ENCODE data around the gene C11orf91. TPM values are rescaled to one million over a fixed set of nuclear protein-coding genes. Genes with fewer than 3 reads are reported as not detected.
A peak's percentile ranks its signal among the peaks of the same experiment; 100 is the strongest.
"Not testable (repeated sequence)": the region's sequence is repeated elsewhere in the genome, so short reads cannot be mapped to it uniquely, and the experiment has no call there.

Gene C11orf91, protein sequence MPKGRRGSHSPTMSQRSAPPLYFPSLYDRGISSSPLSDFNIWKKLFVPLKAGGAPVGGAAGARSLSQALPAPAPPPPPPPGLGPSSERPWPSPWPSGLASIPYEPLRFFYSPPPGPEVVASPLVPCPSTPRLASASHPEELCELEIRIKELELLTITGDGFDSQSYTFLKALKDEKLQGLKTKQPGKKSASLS
- not detected for total RNA-seq

DNA sequence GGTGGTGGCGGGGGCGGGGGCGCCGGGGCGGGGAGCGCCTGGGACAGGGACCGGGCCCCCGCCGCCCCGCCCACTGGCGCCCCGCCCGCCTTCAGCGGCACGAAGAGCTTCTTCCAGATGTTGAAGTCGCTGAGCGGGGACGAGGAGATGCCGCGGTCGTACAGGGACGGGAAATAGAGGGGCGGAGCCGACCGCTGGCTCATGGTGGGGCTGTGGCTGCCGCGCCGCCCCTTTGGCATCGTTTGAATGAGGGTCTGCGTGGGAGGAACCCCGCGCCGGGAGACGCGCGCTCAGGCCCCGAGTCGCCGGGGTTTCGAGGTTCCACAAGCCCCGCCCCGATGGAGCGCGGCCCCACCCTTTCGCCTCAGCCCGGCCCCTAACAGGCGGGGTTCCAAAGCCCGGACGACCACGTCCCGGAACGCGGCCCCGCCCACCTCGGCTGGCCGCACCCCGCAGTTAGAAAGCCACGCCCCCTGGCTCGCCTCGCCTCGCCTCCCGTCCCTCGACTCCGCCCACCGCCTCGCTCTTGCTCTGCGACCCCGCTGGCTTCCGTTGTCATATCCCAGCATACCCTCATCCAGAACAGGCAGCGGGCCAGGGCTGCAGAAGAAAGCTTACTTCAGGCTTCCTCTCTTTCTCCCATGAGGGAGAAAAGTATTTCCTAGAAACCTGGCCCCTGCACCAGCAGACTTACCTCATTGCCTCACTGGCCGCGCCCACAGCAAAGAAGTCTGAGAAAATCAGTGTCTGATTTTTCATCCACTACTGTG lies at the start of gene C11orf91:
C11orf91 (minus strand) TSS at position 325 of the 770 bp plus-strand sequence; CDS start at position 239, 86 bp downstream.
- DNase-seq (ENCODE audit: low read depth in 2 of 3, low spot score in 2 of 3): peak; percentile 85 to 94 (median 93)

DNA sequence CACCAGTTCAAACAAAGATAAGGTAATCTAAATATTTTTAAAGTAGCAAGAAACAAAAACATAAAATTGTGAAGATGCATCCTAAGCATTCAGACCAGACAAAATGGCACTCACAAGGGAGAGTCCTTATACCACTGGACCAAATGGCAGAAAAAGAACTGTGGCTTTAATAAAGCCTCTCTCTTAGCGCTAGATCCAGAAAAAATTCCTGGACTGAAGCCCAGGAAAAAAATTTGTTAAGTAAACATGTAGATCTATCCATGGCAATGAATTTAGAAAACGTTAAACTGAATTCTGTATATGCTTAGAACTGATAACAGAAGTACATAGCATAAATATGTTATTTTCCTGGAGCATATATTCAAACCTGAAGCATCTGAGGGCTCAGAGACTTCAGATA lies 47.4 kb upstream of the C11orf91 start:
- no peak for DNase-seq (ENCODE audit: low read depth in 2 of 3, low spot score in 2 of 3)

DNA sequence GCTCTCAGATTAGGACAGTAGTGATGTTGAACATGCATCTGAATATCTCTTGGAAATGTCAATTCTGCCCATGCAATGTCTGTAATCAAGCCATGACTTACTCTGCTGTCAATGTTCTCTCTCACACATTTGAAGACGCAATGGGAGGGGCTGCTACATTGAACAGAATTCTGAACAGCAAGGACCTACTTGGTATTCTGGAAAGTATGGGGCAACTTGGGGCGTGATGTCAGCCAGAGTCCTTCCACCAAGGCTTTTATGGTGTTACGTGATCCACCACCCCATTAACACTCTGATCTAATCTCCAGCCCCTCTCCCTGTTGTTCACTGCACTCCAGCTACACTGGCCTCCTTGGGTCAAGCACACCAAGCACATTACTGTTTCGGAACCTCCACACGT lies 42.7 kb upstream of the C11orf91 start:
- DNase-seq (ENCODE audit: low read depth in 2 of 3, low spot score in 2 of 3): no peak

DNA sequence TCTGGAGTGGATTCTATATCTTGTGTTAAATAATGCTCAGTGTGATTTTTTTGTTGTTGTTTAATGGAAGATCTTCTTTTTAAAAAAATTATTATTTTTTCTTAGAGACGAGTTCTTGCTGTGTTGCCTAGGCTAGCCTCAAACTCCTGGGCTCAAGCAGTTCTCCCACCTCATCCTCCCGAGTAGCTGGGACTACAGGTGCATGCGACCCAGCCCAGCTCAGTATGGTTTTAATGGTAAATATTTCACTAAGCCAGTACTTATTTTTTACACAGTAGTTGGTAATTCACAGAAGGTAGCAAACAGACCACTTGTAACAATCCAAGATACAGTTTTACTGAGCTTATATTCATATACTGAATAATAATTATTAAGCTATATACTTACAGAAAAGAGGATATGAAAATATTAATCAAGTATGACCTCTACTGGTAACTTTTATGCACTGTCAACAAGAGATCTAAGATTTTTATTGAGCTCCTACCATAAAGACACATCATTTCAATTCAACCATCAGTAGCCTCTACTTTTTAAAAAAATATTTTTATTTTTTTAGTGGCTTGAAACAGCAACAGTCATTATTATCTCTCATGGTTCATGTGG lies 41.7 kb upstream of the C11orf91 start:
- peak in 1 of 3 donors; percentile 66 for DNase-seq (ENCODE audit: low read depth in 2 of 3, low spot score in 2 of 3)

DNA sequence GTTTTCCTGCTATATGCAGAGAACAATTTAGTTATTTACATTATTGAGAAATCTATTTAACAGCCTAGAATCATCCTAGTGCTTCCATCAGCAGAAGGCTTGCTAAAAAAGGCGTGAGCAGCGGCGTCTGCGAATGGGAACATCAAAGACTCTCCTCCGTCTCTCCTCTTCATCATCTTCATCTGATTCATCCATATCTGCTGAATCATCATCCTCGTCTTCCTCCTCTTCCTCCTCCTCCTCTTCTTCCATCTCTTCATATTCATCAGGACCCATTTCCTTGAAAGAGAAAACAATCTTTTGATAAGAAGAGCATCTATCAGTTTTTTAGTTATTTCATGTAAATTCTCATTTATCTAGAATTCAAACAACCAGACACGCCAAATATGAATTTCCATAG lies 41.2 kb upstream of the C11orf91 start:
- DNase-seq (ENCODE audit: low read depth in 2 of 3, low spot score in 2 of 3): no peak

DNA sequence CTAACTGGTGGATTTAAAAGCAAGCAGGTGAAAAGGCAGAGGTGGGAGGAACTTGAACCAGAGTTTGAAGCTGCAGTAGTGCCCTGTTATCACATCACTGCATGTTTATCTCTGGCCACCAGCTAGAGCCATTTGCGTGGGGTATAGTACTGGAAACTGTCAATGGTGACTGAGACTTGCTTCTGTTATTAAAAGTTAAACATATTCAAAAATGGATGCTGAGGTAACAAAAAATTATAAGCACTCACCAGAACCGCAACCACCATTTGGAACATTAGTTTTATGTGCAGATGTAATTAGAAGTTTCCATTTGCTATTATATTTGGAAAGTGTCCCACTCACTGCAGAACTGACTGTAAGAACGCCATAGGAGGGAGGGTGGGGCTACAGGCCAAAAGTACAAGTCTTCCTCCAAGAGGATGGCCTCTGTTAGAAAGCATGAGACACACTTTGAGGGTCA lies 36.8 kb upstream of the C11orf91 start:
- peak in 1 of 3 donors; percentile 32 for DNase-seq (ENCODE audit: low read depth in 2 of 3, low spot score in 2 of 3)

DNA sequence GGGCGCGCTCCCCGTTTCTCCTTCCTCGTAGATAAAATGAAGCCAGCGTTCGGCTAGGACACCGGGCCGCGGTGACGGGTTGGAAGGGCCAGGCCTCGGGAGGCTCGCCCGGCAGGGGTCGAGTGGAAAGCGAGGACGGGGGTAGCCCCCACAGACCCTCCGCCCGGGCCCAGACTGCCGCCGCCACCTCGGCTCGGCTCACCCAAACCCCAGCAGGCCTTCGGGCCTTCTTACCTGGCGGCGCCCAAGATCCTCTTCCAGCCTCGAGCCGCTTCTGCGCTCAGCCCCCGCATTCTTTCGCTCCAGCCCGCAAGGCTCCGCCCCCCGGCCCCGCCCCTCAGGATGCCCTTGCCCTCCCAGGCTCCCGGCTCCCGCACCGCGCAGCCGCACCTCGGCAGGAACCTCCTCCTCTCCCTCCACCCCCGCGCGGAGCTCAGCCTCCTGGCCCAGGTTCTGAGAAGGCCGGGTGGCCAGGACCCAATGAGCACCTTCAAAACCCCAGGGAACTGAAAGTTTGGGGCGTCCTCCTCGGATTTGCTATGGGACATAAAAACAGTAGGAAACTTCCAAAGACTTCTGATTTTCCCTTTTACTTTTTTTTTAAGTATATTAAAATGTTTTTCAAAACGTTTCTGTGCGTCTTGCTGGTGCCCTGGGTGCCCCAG lies 35.7 kb upstream of the C11orf91 start, which contains the start of gene CD59:
CD59 (minus strand) TSS at position 276 of the 665 bp plus-strand sequence. CDS start 13,978 bp downstream, outside the sequence.
- peak; percentile 72 to 89 (median 87) for DNase-seq (ENCODE audit: low read depth in 2 of 3, low spot score in 2 of 3)

DNA sequence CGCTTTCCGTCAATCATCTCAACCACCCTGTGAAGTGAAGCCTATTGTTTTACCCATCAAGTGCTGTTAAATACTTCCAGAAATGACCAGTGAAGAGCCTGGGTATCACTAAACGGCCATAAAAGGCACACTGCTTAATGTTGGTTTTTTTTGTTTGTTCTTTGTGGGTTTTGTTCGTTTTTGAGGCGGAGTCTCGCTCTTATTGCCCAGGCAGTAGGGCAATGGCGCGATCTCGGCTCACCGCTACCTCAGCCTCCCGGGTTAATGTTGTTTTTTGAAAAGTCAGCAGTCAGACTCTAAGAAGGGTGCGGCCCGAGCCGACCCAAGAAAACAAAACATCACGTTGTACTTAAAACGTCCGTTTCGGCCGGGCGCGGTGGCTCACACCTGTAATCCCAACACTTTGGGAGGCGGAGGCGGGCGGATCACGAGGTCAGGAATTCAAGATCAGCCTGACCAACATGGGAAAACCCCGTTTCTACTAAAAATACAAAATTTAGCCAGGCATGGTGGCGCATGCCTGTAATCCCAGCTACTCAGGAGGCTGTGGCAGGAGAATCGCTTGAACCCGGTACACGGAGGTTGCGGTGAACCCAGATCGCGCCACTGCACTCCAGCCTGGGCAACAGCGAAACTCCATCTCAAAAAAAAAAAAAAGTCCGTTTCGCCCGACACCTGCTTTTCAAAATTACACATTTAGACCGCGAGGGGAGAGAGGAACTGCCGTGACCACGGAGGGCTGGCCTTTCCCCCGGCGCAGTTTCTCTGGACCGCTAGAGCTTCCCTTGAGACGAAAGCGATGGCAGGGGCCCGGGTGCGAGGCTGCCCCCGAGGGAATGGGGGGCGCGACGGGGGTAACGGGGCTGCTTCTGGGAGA lies 34.9 kb upstream of the C11orf91 start:
- peak; percentile 31 to 85 (median 68) for DNase-seq (ENCODE audit: low read depth in 2 of 3, low spot score in 2 of 3)

DNA sequence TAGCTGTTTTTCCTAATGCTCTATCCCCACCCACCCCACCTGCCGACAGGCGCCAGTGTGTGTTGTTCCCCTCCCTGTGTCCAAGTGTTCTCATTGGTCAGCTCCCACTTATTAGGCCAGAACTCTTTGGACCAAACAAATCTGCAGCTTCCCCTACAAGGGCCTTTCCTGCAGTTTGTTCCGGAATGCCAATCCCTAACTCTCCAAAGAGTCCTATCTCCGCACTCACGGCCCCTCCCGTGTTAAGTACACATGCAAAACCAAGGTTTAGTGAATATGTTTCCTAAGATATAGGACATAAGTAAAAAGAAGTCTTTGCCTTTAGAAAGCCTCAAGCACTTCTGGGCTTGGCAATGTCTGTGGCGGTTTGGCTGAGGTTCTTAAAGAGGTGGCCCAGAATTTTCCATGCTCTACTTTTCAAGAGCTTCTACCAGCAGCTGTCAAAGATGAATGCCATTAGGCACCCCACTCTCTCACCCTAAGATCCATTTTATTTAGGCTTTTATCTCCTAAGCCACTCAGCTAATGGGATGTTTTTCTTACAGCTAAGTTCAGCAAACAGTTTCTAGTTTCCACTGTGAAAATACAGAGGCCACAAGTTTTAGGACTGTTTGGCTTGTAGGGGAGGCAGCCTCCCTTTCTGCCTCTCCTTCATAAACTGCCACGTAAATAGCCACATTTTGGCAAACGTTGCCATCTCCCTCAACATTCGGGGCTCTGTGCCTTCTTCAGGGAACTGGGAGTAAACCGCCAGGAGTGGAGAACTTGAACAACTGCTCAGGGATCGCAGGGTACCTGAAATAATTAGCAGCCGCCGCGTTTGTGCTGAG lies 34.0 kb upstream of the C11orf91 start:
- DNase-seq (ENCODE audit: low read depth in 2 of 3, low spot score in 2 of 3): no peak

DNA sequence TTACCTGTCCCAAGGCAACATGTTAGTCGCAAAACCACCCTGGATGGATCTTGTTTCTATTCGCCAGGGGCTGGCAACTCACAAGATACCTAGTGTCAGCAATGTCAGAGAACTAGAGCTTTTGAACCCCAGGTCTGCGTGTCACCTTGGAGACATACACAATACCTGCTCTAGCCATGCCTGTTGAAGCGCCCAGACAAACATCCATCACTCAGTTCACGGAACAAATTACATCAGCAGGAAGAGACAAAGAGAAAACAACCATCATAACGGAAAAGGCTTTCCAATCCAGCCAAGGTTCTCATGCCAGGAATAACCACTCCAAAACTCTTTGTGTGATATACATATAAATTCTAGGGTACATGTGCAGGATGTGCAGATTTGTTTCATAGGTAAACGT lies 33.4 kb upstream of the C11orf91 start:
- DNase-seq (ENCODE audit: low read depth in 2 of 3, low spot score in 2 of 3): no peak

DNA sequence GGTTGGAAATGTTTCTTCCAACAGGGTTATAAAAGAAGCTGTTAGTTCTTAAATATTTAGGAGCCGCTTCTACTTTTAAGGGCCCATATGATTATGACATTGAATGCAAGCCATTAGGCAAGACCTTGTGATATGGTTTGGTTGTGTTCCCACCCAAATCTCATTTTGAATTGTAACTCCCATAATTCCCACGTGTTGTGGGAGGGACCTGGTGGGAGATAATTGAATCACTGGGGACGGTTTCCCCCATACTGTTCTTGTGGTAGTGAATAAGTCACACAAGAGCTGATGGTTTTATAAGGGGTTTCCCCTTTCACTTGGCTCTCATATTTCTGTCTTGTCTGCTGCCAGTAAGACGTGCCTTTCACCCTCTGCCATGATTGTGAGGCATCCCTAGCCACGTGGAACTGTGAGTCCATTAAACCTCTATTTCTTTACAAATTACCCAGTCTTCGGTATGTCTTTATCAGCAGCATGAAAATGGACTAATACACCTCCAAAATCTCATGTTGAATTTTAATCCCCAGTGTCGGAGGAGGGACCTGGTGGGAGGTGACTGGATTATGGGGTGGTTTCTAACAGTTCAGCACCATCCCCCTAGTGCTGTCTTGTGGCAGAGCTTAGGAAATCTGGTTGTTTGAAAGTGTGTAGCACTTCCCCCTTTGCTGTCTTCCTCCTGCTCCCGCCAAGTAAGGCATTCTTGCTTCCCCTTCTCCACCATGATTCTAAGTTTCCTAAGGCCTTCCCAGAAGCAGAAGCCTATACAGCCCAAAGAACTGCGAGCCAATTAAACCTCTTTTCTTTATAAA lies 31.3 kb upstream of the C11orf91 start:
- peak in 1 of 3 donors; percentile 32 for DNase-seq (ENCODE audit: low read depth in 2 of 3, low spot score in 2 of 3)

DNA sequence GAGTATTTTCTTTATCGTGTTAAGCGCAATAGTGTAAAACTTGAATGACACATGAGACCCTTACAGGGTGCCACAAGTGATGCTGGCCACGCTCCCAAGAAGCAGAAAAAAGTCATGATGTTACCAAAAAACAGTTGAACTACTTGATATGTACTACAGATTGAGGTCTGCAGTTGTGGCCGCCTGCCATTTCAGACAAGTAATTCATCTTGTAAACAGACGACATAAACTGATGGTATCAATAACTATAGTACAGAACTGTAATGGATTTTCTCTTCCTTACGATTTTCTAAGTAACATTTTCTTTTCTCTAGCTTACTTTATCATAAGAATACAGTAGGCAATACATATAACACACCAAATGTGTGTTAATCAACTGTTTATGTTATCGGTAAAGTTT lies 30.1 kb upstream of the C11orf91 start:
- no peak for DNase-seq (ENCODE audit: low read depth in 2 of 3, low spot score in 2 of 3)

DNA sequence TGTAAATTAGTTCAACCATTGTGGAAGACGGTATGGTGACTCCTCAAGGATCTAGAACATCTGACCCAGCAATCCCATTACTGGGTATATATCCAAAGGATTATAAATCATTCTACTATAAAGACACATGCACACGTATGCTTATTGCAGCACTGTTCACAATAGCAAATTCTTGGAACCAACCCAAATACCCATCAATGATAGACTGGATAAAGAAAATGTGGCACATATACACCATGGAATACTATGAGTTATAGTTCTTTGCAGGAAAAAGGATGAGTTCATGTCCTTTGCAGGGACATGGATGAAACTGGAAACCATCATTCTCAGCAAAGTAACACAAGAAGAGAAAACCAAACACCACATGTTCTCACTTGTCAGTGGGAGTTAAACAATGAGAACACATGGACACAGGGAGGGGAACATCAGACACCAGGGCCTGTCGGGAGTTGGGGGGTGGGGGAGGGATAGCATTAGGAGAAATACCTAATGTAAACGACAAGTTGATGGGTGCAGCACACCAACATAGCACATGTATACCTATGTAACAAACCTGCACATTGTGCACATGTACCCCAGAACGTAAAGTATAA lies 28.5 kb upstream of the C11orf91 start:
- DNase-seq (ENCODE audit: low read depth in 2 of 3, low spot score in 2 of 3): not testable (repeated sequence)

DNA sequence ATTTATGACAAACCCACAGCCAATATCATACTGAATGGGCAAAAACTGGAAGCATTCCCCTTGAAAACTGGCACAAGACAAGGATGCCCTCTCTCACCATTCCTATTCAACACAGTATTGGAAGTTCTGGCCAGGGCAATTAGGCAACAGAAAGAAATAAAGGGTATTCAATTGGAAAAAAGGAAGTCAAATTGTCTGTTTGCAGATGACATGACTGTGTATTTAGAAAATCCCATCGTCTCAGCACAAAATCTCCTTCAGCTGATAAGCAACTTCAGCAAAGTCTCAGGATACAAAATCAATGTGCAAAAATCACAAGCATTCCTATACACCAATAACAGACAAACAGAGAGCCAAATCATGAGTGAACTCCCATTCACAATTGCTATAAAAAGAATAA lies 26.9 kb upstream of the C11orf91 start:
- not testable (repeated sequence) for DNase-seq (ENCODE audit: low read depth in 2 of 3, low spot score in 2 of 3)

DNA sequence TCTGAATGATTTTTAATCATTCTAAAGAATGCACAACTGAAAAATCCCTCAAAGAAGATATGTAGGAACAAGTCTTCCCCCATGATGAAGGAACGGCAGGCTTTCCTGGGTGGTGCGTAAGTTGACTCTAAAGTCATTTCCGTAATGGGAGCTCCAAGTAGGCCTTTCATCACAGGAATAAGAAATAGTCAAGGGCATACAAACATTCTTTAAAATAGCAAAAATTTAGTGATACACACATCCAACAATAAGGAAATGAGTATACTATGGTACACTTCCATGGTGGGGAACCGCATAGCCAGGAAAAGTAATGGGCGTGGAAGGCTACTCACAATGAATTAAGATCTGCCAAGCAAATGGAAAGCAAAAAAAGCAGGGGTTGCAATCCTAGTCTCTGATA lies 24.9 kb upstream of the C11orf91 start:
- no peak for DNase-seq (ENCODE audit: low read depth in 2 of 3, low spot score in 2 of 3)

DNA sequence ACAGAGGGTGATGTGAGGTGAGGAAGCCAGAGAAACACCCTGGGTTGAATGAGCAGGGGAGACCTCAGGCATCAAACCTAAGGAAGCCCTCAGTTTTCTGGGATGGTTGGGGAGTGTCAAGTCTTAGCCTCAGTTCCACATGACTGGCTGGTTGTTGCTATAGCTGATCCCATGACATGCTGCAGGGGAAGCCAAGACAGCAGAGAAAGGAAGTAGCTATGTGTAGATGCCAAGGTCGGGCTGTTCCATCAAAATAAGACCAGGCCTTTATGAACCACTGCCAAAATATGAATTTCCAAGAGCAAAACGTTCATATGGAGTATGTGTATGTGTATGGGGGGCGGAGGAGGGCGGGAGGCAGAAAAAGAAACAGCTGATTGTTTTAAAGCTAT lies 24.0 kb upstream of the C11orf91 start:
- DNase-seq (ENCODE audit: low read depth in 2 of 3, low spot score in 2 of 3): peak in 1 of 3 donors; percentile 14

DNA sequence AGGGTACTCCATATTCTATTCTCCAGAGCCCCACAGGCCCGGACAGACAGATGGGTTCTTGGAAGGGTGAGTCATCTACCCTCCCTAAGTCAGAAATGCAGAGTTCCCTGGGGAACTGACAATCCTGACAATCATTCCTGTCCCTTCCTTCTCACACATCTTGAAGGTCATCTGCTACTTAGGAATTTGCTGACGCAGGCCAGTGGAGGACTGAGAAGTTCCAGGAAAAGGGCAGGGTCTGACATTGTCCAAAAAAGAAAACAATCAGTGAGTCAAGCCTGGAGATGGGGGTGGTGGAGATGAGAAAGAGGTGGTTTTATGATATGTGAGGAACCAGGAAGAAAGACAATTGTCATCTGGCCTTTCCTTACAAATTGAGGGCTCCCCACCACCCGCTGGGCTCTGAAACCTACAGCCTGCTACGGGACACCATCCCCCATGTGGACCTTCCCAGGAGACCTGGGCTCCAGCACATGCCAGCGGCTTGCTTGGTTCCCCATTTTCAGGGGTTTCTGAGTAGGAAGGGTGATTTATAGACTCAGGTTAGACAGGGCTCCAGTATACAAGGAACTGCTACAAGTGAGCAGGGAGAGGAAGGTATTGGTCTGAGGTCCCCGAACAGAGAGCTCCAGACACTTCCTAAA lies 22.7 kb upstream of the C11orf91 start:
- DNase-seq (ENCODE audit: low read depth in 2 of 3, low spot score in 2 of 3): peak in 1 of 3 donors; percentile 76

Data from hematopoietic multipotent progenitor cell (in vitro differentiated cells).